ENCODE data around the gene QRSL1. TPM values are rescaled to one million over a fixed set of nuclear protein-coding genes. Genes with fewer than 3 reads are reported as not detected.

Gene QRSL1
- total and polyA plus RNA-seq, 10 of the 15 experiments (the other 5 are each of a cell fraction or from before 2014, with no cell fraction given) = 11.9 to 23.5 (median 15.5) TPM

DNA sequence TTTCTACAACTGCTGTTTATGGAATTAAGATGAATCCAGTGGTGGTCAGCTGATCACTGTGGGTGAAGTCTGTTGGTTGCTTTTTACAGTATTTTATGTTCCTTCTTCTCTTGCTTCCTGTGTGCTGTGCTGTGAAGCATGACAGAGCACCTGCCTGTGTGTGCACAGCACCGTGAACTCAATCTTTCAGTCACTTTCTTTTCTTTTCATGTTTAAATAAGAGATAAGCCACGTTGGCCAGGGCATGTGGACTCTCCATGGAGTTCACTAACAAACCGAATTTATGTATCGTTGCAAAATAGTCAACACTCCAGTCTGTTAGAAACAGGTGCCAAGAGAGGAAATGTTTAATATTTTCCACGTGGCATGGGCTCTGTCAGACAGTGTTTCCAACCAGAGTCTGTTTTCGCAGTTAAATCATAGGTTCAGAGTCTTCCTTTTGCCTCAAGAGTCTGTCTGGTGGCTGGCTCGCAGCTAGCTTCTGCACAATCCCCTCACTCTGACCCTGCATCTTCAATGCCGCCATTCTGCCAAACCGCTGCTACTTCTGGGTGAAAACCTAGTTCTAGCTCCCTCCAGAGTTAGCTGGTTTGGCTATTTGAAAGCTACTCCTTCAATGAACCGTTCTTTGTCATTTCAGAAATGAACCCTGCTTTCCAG, 73.2 kb downstream of the QRSL1 start (continued):
- TF ChIP-seq, protein P1, sequence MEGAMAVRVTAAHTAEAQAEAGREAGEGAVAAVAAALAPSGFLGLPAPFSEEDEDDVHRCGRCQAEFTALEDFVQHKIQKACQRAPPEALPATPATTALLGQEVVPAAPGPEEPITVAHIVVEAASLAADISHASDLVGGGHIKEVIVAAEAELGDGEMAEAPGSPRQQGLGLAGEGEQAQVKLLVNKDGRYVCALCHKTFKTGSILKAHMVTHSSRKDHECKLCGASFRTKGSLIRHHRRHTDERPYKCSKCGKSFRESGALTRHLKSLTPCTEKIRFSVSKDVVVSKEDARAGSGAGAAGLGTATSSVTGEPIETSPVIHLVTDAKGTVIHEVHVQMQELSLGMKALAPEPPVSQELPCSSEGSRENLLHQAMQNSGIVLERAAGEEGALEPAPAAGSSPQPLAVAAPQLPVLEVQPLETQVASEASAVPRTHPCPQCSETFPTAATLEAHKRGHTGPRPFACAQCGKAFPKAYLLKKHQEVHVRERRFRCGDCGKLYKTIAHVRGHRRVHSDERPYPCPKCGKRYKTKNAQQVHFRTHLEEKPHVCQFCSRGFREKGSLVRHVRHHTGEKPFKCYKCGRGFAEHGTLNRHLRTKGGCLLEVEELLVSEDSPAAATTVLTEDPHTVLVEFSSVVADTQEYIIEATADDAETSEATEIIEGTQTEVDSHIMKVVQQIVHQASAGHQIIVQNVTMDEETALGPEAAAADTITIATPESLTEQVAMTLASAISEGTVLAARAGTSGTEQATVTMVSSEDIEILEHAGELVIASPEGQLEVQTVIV (IDR thresholded peaks at IDR 0.05; ENCODE audit: borderline replicate concordance, partially characterized antibody) = no peak
- TF ChIP-seq MYB (IDR thresholded peaks at IDR 0.05; ENCODE audit: borderline replicate concordance, low read depth, low read length) = no peak
- TF ChIP-seq PAX8 (IDR thresholded peaks at IDR 0.05) = peak; percentile 99
- no peak for TF ChIP-seq IRF4 (IDR thresholded peaks at IDR 0.05; ENCODE audit: low read depth, low read length)
- TF ChIP-seq POLR2A (IDR thresholded peaks at IDR 0.05; ENCODE audit: low read depth, low read length) = no peak
- 0 out of 2 replicates have a peak, but pooled peaks have one; percentile 30 for TF ChIP-seq NBN (IDR thresholded peaks at IDR 0.05)
- no peak for TF ChIP-seq CBX5 (IDR thresholded peaks at IDR 0.05; ENCODE audit: low read depth)
- TF ChIP-seq CREB1 (IDR thresholded peaks at IDR 0.05; ENCODE audit: low read depth) = peak; percentile 22; the same call in 1 of the 2 replicates
- TF ChIP-seq SUZ12 (IDR thresholded peaks at IDR 0.05; ENCODE audit: unreplicated experiment) = no peak
- peak; percentile 37; the same call in 1 of the 2 replicates for TF ChIP-seq EED (IDR thresholded peaks at IDR 0.05; ENCODE audit: low read depth)
- TF ChIP-seq CBX3 (IDR thresholded peaks at IDR 0.05; ENCODE audit: borderline replicate concordance, low read depth) = no peak
- TF ChIP-seq, protein P2, sequence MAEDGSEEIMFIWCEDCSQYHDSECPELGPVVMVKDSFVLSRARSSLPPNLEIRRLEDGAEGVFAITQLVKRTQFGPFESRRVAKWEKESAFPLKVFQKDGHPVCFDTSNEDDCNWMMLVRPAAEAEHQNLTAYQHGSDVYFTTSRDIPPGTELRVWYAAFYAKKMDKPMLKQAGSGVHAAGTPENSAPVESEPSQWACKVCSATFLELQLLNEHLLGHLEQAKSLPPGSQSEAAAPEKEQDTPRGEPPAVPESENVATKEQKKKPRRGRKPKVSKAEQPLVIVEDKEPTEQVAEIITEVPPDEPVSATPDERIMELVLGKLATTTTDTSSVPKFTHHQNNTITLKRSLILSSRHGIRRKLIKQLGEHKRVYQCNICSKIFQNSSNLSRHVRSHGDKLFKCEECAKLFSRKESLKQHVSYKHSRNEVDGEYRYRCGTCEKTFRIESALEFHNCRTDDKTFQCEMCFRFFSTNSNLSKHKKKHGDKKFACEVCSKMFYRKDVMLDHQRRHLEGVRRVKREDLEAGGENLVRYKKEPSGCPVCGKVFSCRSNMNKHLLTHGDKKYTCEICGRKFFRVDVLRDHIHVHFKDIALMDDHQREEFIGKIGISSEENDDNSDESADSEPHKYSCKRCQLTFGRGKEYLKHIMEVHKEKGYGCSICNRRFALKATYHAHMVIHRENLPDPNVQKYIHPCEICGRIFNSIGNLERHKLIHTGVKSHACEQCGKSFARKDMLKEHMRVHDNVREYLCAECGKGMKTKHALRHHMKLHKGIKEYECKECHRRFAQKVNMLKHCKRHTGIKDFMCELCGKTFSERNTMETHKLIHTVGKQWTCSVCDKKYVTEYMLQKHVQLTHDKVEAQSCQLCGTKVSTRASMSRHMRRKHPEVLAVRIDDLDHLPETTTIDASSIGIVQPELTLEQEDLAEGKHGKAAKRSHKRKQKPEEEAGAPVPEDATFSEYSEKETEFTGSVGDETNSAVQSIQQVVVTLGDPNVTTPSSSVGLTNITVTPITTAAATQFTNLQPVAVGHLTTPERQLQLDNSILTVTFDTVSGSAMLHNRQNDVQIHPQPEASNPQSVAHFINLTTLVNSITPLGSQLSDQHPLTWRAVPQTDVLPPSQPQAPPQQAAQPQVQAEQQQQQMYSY (CRISPR knock-in tag; IDR thresholded peaks at IDR 0.05) = no peak
- TF ChIP-seq, protein P3, sequence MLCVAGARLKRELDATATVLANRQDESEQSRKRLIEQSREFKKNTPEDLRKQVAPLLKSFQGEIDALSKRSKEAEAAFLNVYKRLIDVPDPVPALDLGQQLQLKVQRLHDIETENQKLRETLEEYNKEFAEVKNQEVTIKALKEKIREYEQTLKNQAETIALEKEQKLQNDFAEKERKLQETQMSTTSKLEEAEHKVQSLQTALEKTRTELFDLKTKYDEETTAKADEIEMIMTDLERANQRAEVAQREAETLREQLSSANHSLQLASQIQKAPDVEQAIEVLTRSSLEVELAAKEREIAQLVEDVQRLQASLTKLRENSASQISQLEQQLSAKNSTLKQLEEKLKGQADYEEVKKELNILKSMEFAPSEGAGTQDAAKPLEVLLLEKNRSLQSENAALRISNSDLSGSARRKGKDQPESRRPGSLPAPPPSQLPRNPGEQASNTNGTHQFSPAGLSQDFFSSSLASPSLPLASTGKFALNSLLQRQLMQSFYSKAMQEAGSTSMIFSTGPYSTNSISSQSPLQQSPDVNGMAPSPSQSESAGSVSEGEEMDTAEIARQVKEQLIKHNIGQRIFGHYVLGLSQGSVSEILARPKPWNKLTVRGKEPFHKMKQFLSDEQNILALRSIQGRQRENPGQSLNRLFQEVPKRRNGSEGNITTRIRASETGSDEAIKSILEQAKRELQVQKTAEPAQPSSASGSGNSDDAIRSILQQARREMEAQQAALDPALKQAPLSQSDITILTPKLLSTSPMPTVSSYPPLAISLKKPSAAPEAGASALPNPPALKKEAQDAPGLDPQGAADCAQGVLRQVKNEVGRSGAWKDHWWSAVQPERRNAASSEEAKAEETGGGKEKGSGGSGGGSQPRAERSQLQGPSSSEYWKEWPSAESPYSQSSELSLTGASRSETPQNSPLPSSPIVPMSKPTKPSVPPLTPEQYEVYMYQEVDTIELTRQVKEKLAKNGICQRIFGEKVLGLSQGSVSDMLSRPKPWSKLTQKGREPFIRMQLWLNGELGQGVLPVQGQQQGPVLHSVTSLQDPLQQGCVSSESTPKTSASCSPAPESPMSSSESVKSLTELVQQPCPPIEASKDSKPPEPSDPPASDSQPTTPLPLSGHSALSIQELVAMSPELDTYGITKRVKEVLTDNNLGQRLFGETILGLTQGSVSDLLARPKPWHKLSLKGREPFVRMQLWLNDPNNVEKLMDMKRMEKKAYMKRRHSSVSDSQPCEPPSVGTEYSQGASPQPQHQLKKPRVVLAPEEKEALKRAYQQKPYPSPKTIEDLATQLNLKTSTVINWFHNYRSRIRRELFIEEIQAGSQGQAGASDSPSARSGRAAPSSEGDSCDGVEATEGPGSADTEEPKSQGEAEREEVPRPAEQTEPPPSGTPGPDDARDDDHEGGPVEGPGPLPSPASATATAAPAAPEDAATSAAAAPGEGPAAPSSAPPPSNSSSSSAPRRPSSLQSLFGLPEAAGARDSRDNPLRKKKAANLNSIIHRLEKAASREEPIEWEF (IDR thresholded peaks at IDR 0.05; ENCODE audit: insufficient replicate concordance, low read depth, low read length) = no peak
- TF ChIP-seq, protein P4, sequence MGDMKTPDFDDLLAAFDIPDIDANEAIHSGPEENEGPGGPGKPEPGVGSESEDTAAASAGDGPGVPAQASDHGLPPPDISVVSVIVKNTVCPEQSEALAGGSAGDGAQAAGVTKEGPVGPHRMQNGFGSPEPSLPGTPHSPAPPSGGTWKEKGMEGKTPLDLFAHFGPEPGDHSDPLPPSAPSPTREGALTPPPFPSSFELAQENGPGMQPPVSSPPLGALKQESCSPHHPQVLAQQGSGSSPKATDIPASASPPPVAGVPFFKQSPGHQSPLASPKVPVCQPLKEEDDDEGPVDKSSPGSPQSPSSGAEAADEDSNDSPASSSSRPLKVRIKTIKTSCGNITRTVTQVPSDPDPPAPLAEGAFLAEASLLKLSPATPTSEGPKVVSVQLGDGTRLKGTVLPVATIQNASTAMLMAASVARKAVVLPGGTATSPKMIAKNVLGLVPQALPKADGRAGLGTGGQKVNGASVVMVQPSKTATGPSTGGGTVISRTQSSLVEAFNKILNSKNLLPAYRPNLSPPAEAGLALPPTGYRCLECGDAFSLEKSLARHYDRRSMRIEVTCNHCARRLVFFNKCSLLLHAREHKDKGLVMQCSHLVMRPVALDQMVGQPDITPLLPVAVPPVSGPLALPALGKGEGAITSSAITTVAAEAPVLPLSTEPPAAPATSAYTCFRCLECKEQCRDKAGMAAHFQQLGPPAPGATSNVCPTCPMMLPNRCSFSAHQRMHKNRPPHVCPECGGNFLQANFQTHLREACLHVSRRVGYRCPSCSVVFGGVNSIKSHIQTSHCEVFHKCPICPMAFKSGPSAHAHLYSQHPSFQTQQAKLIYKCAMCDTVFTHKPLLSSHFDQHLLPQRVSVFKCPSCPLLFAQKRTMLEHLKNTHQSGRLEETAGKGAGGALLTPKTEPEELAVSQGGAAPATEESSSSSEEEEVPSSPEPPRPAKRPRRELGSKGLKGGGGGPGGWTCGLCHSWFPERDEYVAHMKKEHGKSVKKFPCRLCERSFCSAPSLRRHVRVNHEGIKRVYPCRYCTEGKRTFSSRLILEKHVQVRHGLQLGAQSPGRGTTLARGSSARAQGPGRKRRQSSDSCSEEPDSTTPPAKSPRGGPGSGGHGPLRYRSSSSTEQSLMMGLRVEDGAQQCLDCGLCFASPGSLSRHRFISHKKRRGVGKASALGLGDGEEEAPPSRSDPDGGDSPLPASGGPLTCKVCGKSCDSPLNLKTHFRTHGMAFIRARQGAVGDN (IDR thresholded peaks at IDR 0.05) = peak; percentile 54
- TF ChIP-seq RBBP5 (conservative IDR thresholded peaks at IDR 0.05) = no peak

All from GM12878 (cell line).